GM12891 (cell line): ENCODE results near the gene SIM2.

Experiments
- PAX5 ChIP-seq: IDR thresholded peaks from 2 replicates; pipeline ENCODE4 v1.6.1; 2011; ENCODE audit warnings: low read length, moderate library complexity, mild to moderate bottlenecking; ENCODE audit not compliant: insufficient read depth, severe bottlenecking
- POLR2A ChIP-seq: IDR thresholded peaks from 2 replicates; pipeline ENCODE4 v1.6.1; 2011; ENCODE audit warnings: low read depth, low read length, control low read depth
- POLR2AphosphoS5 ChIP-seq: IDR thresholded peaks from 2 replicates; pipeline ENCODE4 v1.6.1; 2011; ENCODE audit warnings: low read depth, low read length, control low read depth
- POU2F2 ChIP-seq: IDR thresholded peaks from 2 replicates; pipeline ENCODE4 v1.6.1; 2011; ENCODE audit warnings: low read depth, mild to moderate bottlenecking, control low read depth, low read length, moderate library complexity
- SPI1 ChIP-seq: IDR thresholded peaks from 2 replicates; pipeline ENCODE4 v1.6.1; 2011; ENCODE audit warnings: low read depth, low read length, control low read depth
- TAF1 ChIP-seq: IDR thresholded peaks from 2 replicates; pipeline ENCODE4 v1.6.1; 2011; ENCODE audit warnings: low read depth, low read length, control low read depth

DNA sequence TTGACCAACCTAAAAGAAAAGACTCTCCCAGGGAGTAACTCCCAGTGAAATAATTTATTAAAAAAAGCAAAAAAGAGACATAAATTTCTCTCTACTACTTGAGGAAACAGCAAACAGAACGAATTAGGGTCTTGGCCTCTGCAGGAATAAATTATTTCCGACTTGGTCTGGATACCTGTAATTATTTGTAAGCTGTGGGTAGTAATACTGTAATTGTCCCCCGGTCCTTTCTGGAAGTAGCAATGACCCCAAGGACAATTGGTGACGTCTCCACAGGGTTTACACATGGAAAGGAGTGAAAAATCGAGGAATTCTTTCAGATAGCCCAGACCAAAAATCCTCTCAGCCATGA, 3.7 kb upstream of the SIM2 start:
- TF ChIP-seq POLR2A (no peak), TAF1 (no peak), POLR2AphosphoS5 (no peak), POU2F2 (no peak), PAX5 (no peak), SPI1 (no peak)
